Right lobe of liver (tissue), 6 donors: Measurements from ENCODE around the gene SLC7A6OS. TPM values are rescaled to one million over a fixed set of nuclear protein-coding genes. Genes with fewer than 3 reads are reported as not detected.

Source experiments
- ATAC-seq, 4 donors: fragments of 200-7000 bp; cut with Tn5 transposase; one replicate each; pipeline ENCODE4 v1.9.1; 2020; ENCODE audit warnings: mild to moderate bottlenecking in 4 of 4, moderate library complexity in 4 of 4
- DNase-seq, 3 donors: peaks; one replicate each; pipeline ENCODE4 v3.0.0-alpha.2; 2020
- H3K27ac ChIP-seq, 3 donors: fragments of 200-600 bp; one replicate each; pipeline ENCODE4 v1.8.0; 2022
- H3K27me3 ChIP-seq, 2 donors: fragments of 200-600 bp; one replicate each; pipeline ENCODE4 v1.8.0; 2022
- H3K36me3 ChIP-seq, 4 donors: fragments of 200-600 bp; sonication (generic) in 1 of 4; one replicate each; pipeline versions ENCODE4 v1.5.1 to v1.8.0; 2017 to 2022; ENCODE audit warnings: control low read depth in 1 of 4
- H3K4me1 ChIP-seq, 4 donors: fragments of 200-600 bp; sonication (generic) in 1 of 4; one replicate each; pipeline versions ENCODE4 v1.5.1 to v1.8.0; 2017 to 2022; ENCODE audit warnings: control low read depth in 1 of 4
- H3K4me3 ChIP-seq, 3 donors: fragments of 200-600 bp; one replicate each; pipeline ENCODE4 v1.8.0; 2022
- H3K9me3 ChIP-seq, 4 donors: fragments of 200-600 bp; sonication (generic) in 1 of 4; one replicate each; pipeline versions ENCODE4 v1.5.1 to v1.8.0; 2017 to 2022; ENCODE audit warnings: control low read depth in 1 of 4
- CTCF ChIP-seq, 4 donors: fragments of 200-600 bp in 3 of 4; fragments of 450-650 bp in 1 of 4; IDR thresholded peaks; one replicate each; pipeline versions ENCODE4 v1.5.1 to v1.8.0; 2016 to 2022; ENCODE audit warnings: antibody characterized with exemption in 4 of 4, mild to moderate bottlenecking in 2 of 4
- POLR2A ChIP-seq: fragments of 450-650 bp; IDR thresholded peaks from one replicate; pipeline ENCODE4 v1.6.1; 2017; ENCODE audit warnings: antibody characterized with exemption, mild to moderate bottlenecking
- WGBS: methylation state at CpG from one replicate; pipeline ENCODE4 v1.1.6; 2018; ENCODE audit warnings: low coverage, low lambda C conversion rate; ENCODE audit not compliant: insufficient coverage; ENCODE audit errors: missing lambda C conversion rate; 5-methylcytosine and 5-hydroxymethylcytosine counted together
- intact Hi-C, 2 donors: fragments of 100-400 bp; cut with DNase I; formaldehyde crosslinking; loops; one replicate each; pipeline versions ENCODE4 v1.11.2 to v1.14.1; 2022
- total RNA-seq, 6 experiments: library from RNA; depleted of rRNA in 2 of 6; stranded (reverse); fragments of >200 nt in 2 of 6; fragmentation: NEBNext Ultra II Directional in 3 of 6; extraction: Animal tissue kit (Norgen Biotek cat#: 25700) in 3 of 6; gene quantifications; one replicate each; pipeline versions ENCODE4 v1.1.0 to v1.2.4, GENCODE V29; 2016 to 2023
- donor health status: DM: no; HTN: yes; CAD: no.
- donor health status: DM: no; HTN: no; CAD: no.
- donor health status: DM: no; HTN: no; CAD: no.
- donor health status: DM: no; HTN: yes; CAD: no.
- donor health status: DM: no; HTN: yes; CAD: no.

SLC7A6OS gene
- total RNA-seq, 6 experiments from 2014 or later = 4.0 to 5.4 (median 4.8) TPM

GRCh38 chr16:68283346-68283745 lies 27.4 kb downstream of the SLC7A6OS start:
- DNase-seq (no peak), ATAC-seq (peak in 1 of 4 donors; percentile 10)
- no peaks in the 10 kb centered on the region for H3K36me3 ChIP-seq
- no peaks in the 10 kb centered on the region for H3K9me3 ChIP-seq
- H3K27ac ChIP-seq = peak overlapping the region in 1 of 3 donors; percentile 16
- TF ChIP-seq POLR2A (no peak), CTCF (IDR thresholded peaks at IDR 0.05) (no peak)
- H3K4me1 ChIP-seq = peaks cover 0 to 4% (median 0%) of the 10 kb centered on the region in 4 donors
- H3K4me3 ChIP-seq = no peak overlapping the region
- no peaks in the 10 kb centered on the region for H3K27me3 ChIP-seq
- WGBS = 54% methylated on average over 4 of the region's 5 CpGs
- intact Hi-C loops = no loop called here

GRCh38 chr16:68282064-68282452 lies 28.7 kb downstream of the SLC7A6OS start:
- TF ChIP-seq CTCF (IDR thresholded peaks at IDR 0.05) (no peak), POLR2A (no peak)
- Histone ChIP-seq H3K4me3 (no peak overlapping the region), H3K9me3 (no peaks in the 10 kb centered on the region), H3K27ac (no peak overlapping the region), H3K4me1 (peaks cover 0 to 4% (median 0%) of the 10 kb centered on the region in 4 donors), H3K27me3 (no peaks in the 10 kb centered on the region), H3K36me3 (no peaks in the 10 kb centered on the region)
- ATAC-seq (no peak), DNase-seq (no peak)
- 76% methylated on average over 4 of the region's 4 CpGs for WGBS
- intact Hi-C loops = no loop called here

GRCh38 chr16:68281368-68282063 lies 29.2 kb downstream of the SLC7A6OS start:
- H3K27ac ChIP-seq = no peak overlapping the region
- WGBS = 49% methylated on average over 4 of the region's 4 CpGs
- no peak for TF ChIP-seq CTCF (IDR thresholded peaks at IDR 0.05)
- no peak for TF ChIP-seq POLR2A
- peaks cover 0 to 4% (median 0%) of the 10 kb centered on the region in 4 donors for H3K4me1 ChIP-seq
- DNase-seq (no peak), ATAC-seq (no peak)
- H3K4me3 ChIP-seq = no peak overlapping the region
- H3K27me3 ChIP-seq = no peaks in the 10 kb centered on the region
- H3K36me3 ChIP-seq = no peaks in the 10 kb centered on the region
- no peaks in the 10 kb centered on the region for H3K9me3 ChIP-seq
- intact Hi-C loops = no loop called here

GRCh38 chr16:68279726-68280558 lies 30.8 kb downstream of the SLC7A6OS start:
- Histone ChIP-seq H3K27me3 (no peaks in the 10 kb centered on the region), H3K27ac (no peak overlapping the region), H3K4me1 (no peaks in the 10 kb centered on the region), H3K4me3 (no peak overlapping the region), H3K9me3 (no peaks in the 10 kb centered on the region), H3K36me3 (no peaks in the 10 kb centered on the region)
- TF ChIP-seq POLR2A (no peak), CTCF (IDR thresholded peaks at IDR 0.05) (no peak)
- WGBS = 74% methylated on average over 8 of the region's 13 CpGs
- intact Hi-C loops = no loop called here
- peak in 2 of 4 donors; percentile 40 to 46 for ATAC-seq
- no peak for DNase-seq
